NOMO-1 treated with DMSO at 0.1 percent for 48 hours (cell line): ENCODE results near the gene AK2.
"Not testable (repeated sequence)": the region's sequence is repeated elsewhere in the genome, so short reads cannot be mapped to it uniquely, and the experiment has no call there.

Experiments used
- DNase-seq: peaks from one replicate; lab custom pipeline; 2025; ENCODE audit not compliant: unreplicated experiment; lab: John Stamatoyannopoulos, UW

AK2 gene

DNA sequence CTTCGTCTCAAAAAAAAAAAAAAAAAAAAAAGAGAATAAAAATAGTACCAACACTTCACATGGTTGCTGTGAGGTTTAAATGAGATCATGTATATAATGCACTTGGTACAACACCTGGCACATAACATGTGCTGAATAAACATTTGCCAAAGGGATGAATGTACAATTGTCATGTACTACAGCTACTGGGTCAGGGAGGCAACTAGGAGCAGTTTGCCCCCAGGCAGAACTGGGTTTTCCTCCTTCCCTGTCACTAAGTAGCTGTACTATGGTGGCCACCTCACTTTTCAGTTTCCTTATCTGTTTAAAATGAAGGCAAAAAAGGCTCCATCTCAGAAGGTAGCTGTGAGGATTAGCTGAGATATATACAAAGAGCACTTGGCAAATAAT is 11.5 kb downstream of the AK2 start:
- DNase-seq = no peak

DNA sequence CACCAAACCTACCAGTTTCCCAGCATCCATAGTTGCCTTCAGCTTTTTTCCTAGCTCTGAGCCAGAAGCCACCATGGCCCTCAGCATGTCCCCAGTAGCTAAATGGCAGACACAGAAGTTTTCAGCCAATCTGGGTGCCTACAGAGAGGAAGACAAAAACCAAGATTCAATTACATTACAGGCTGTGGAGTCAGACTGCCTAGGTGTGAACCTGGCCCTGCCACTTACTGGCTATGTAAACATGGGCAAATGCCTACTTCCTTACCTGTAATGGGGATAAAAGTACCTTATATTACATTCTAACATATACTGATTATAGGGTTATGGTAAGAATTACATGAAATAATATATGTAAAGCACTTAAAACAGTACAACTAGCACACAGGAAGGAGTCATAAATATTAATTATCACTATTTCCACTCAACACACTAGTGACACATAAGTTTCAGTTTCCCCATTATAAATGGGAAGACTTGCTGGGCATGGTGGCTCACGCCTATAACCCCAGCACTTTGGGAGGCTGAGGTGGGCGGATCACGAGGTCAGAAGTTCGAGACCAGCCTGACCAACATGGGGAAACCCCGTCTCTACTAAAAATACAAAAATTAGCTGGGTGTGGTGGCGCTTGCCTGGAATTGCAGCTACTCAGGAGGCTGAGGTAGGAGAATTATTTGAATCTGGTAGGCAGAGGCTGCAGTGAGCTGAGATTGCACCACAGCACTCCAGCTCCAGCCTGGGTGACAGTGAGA is 12.1 kb downstream of the AK2 start:
- not testable (repeated sequence) for DNase-seq

DNA sequence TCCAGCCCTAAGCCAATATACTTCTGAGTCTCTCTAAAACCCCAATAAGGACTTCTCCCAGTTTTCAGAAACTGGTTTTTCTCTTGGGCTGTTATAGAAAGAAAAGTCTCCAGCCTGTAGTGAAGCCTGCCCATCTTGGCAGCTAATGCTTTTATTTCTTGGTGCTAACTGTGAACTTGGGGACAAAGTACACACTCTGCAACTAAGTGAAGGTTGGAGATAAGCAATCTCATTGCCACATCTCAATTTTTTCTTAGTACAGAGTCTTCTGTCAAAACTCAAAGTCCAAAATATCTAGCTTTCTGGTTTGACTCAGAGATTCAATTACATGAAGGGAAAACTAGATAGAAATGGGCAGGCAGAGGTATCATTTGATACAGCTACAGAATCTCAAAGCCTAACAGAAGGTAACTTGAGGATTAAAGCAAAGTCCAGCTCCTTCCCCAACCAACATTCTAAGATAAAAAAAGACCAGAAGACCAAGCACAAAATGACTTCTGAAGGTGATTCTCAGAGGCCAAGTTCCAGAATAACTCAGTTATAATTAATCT is 14.0 kb downstream of the AK2 start:
- no peak for DNase-seq

DNA sequence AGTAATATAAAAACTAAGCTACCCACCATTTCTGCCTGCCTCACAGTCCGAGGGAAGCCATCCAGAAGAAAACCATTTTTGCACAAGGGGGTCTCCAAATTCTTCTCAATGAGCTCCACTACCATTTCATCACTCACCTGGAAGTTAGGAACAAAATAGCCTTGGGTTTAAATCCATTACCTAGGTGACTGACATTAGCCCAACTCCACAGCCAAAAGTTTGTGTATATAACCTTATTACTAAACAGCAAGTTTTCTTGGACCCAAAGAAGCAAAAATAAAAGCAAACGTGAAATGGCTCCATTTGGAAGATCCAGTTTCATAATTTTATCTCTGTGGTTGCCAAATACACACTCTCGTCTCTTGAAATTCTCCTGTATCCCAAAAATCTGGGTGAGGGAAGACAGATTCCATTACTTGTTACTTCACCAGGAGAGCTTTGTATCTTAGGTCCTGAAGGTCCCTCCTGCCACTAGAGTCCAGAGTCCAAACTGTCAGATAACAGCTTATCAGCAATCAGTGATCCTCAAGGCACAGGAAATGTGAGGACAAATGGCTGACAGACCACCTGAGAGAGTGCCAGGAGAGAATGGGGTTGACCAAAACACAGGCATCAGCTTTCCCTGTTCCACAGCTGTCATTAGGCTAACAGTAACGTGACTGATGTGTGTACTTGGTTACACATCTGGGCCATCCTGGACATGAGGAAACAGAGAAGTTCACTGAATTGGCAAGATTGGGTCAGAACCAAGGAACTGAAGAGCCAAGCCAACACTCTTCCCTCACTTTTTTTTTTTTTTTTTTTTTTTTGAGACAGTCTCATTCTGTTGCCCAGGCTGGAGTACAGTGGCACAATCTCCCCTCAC is 14.9 kb downstream of the AK2 start:
- no peak for DNase-seq

DNA sequence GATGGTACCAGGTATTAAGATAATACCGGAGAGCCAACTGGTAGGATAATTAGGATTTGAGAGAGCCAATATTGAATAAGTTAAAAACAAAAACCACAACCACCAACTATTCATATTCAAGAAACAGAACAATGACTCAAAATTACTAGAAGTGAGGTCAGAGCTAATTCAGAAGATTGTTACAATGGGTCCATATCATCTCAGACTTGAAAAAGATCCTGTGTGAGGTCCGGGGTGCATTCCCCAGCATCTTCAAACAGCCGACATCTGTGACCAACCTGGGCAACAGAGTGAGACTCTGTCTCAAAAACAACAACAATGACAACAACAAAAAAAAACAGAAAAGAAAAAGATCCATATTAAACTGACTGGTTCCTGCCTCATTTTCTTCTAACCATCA is 18.6 kb downstream of the AK2 start:
- DNase-seq = no peak

DNA sequence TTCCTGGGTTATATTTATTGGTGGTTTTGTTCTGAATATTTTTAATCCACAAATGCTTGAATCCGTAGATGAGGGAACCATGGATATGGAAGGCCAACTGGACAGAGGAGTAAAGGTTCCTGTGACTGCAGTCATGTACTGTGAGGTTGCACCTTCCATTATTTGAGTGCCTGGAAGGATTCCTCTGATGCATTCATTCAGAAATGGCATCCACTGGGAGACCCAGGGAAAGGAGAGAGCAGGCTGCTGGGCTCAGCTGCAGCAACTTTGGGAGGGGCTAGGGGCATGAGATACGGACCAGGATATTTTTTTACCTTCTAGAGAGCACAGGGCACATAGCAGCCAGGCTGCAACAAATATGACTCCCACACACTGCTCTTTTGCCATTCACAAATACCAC is 19.5 kb downstream of the AK2 start:
- DNase-seq = no peak

DNA sequence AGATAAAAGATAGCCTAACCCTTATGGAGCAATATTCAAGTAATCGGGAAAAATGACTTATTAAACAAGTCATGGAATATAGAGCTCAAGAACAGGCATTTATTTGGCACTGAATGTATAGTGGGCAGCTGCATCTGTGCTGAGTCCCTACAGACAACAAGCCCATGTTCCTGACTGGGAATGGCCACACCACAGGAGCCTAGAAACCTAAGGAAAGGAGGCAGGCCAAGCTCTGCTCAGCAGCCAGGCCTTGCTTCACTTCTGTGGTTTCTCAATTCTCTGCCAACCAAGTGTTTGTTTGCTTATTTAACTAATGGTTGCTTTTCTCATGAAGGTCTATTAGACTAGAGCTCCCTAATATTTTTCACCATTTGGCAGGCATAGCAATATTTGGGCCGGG is 21.5 kb downstream of the AK2 start:
- DNase-seq = no peak

DNA sequence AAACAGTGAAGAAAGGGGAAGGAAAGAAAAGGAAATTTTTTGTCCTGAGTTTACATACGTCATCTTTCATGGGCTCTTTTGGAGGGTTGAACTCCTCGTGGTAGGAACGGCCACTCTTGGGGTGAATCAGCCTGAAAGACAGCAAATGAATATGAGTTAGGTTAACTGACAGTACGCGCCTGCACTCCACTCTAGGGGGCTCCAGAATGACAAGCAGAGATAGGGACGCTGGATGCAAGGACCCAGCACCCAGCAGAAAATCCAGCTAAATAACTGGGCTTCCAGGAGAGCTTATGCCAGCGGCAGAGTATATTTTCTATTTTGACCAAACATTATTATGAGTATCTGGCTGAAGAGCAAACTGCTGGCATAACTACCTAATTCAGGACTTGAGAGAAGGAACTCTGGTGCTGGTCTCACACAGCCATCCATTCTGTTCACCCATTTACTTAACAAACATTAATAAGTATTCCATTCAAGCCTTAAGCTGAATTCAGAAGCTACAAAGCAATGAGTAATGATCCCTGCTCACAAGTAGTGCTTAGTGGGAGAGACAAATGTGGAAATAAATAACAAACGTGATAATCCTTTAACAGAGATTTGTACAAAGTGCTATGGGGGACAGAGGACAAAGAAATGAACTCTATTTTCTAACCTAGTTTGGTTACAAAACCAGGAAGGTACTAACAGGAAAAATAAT is 22.1 kb downstream of the AK2 start:
- no peak for DNase-seq

DNA sequence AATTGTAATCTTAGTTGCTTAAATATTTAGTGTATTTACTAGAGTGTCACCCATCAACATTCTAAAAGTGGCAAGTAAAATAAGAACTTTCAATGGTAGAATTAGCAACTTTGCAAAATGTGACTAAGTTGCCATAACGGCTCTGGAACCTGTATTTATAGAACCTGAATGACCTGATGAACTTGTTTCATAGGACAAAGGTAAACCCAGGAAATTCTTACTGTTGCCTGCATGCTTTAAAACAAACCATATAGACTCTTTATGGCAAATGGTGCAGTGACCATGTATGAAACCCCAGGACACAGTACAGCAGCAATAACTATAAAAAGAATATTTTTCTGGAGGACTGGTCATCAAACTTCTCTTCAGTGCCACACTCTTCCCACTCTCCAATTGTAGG is 22.9 kb downstream of the AK2 start:
- DNase-seq = no peak

DNA sequence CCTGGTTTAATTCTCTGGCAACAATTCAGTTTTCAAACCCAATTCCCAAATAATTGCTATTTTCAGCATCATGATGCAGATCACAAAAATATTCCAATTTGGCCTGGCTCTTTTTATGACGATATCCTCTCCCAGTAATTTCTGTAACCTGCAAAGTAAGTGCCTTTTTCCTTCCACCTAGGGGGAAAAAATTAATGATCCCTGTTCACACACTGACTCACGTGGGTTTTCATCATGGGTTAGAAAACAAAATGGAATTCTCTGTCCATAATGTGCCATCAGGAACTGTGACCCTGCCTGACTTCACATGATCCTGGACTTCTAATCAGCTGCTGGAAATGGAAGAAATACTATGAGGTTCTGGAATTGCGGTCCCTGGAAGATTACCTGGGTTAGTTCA is 24.5 kb downstream of the AK2 start:
- no peak for DNase-seq

DNA sequence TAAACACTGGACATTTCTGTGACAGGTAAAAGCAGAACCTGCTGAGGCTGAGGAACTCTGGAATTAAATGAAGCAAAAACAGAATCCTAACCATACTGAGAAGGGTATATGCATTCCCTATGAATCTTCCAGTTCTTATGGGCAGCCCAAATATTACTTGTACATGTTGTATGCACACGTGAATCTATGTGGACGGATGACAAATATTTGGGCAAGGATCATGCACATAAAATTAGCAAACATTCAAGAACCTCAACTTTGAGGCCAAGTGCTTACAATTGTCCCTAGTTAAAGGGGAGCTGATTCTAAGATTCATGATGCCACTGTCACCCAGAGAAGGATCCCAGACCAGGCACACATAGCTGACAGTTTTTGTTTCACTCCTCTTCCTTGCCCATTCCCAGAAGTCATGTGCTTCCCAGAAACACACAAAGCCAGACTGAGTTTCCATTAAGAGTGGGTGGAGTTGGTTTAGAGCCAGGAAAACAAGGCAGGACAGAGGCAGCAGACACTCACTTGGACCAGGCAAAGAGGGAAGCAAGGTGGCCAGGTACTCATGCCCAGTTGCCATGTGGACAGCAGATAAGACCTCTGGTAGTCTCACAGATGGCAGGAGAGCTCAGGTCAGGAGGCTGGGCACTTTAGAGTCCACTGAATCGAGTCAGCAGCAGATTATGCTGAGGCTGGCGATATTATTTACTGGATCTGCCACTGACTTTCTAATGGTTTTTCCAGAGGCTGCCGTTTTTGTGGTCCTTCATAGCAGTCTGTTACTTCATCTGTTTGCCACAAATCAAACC is 25.6 kb downstream of the AK2 start:
- no peak for DNase-seq

DNA sequence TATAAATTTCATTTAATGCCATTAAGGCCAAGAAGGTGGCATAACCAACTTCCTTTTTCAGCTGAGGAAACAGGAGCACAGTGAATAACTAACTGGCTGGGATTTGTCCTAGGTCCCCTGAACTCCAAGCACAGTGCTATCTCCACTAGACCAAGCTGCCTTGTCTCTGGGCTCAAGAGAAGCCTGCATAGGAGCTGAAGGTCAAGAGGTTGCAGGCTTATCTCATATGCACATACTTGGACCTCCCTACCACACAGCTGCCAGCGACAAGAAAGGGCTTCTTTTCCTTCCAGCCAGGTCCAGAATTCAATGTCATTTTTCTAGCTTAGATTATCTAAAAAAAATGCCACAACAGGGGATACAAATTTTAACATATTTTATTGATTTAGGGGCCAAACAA is 27.1 kb downstream of the AK2 start:
- no peak for DNase-seq

DNA sequence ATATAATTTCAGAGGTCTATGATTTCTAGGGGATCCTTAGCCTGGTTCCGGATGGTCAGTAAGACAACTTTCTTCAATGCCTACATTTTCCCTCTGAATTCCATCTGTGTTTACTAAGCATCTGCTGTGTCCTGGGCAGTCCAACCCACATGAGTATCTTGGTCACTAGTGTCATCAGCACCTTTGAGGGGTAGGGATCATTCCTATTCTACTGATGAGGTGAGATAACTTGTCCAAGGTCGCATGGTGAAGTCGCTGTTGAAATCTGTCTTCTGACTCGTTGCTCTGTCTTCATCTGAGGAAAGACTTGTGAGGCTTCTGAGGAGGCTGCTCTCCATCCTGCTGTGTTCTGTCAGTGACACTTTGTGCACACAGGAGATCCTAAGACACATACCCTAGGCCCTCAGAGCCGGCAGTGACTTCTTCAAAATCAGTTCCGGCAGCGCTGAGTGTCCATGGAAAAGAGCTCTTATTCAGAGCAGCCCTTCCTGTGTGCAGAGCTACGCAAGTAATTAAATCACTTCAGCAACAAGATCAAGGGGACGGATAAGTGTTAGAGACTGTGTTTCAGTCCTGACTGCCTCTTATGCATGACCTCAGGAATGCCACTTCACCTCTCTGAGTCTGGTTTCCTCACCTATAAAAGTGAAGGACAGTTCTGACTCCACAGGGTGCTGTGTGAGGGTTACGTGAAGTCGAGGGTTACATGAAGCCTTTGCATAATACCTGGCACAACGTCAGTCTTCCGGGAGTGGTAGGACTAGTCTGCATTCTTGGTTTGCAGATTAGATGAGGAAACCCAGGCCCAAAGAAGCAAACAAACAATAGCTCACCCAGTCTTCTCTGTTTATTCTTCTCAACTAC is 28.4 kb downstream of the AK2 start:
- no peak for DNase-seq

DNA sequence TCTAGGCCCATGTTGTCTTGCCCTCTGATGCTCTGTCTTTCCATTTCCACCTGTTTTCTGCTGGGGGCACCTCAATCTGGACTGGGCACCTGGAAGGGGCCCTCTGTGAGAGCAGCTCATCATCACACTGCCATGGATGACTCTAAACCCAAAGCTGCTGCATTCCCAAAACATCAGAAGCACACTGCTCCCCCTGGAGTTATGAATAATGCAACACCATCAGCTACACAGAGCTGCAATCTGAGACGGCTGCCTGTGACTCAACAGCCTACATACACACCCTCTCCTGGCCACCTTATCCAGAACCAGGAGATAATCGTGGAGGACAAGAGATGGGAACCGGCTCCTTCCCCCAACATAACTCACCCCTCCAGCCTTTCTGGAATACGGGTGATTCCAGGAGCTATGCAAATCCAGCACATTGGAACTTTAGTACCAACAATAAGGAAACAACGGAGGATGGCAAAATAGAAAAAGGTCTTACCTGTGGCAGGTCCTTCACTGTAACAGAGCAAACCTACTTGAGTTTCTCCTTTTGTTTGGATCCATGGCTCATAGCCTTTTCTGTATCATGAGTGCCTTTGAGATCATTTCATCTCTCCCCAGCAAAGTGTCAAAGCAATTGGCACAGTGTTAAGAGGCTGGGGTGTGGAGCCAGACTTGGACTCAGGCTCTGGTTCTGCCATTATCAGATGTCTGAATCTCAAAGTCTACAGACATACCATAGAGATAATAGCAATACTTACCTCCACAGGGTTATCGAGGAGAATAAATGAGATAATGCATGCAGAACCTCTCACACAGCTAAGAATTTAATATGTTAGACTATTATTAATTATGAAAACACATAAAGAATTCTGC is 29.3 kb downstream of the AK2 start:
- no peak for DNase-seq

DNA sequence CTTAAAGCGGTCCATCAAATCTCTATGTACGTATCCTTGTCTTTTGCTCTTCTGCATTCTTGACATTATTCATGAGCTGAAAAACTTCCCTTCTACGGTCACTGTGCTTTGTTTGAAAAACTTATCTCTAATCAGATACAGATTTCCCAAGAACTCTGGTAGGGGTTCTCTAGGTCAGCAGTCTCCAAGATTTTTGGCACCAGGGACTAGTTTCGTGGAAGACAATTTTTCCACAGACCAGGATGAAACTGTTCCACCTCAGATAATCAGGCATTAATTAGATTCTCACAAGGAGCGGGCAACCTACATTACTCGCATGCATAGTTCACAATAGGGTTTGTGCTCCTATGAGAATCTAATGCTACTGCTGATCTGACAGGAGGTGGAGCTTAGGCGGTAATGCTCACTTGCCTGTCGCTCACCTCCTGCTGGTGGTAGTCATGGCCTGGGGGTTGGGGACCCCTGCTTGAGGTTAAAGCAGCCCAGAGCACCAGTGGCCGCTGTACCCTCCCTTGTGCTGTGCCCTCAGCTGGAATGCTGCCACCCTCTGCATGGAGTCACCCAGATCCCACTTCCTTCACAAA is 30.8 kb downstream of the AK2 start:
- DNase-seq = no peak

DNA sequence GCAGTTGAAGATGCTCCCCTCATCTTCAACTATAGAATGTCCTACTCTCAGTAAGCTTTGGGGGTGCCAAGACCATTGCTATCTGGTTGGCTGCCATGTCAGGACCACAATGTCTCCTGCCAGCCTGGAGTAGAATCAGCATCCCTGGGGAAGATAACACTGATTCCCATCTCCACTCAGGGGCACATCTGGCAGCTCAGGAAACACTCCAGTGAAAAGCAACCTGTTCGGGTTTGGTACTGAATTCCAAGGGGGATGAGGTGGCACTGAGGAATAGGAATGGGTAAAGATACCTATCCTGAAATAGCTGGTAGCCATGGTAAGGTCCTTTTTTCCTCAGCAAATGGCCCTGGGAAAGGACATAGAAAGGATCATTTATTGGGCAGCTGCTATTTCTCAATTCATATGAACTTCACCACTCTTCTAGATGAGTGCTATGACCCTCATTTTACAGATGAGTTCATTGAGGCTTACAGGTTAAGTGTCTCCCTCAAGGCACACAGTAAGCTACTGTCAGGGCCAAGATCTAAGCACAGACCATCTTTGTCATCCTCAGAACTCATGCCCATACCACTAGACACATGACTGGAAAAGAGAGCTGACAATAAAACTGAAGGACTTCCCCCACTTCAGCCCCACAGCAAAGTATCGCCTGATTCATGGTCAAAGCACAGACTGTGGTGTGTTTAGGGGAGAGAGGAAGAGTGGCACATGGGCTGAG is 31.4 kb downstream of the AK2 start:
- no peak for DNase-seq

DNA sequence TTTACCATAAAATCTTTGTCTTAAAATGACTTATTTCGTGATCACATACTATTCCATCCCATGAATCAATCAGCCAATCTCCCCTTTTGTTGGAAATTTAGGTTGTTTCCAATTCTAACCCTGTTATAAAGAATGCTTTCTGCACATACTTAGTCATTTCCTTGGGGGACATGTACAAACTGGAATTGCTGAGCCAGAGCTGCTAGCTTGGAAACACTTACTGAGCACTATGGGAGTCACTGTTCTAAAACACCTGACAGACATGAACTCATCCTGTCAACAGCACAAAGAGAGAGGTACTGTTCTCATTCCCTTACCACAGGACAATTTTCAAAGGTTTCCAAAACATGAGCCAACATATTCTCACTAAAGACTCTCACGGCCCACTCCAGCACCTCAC is 32.1 kb downstream of the AK2 start:
- no peak for DNase-seq

DNA sequence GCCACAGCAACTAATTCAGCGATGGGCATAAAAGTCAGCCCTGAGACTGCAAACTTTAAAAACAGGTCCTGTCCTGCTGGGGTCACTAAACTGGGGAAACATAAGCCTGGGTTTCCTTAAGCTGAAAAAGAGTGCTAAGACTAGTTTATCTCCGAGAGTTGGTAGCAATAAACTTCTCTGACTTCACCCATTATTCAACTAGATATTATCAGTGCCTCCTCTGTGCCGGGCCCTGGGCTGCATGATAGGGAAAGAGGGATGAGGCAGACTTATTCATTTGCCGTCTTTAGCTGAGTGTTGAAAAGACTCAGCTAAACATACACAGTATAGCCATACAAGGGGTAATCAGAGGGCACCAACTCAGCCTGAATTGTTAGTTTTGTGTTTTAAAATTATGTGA is 33.0 kb downstream of the AK2 start:
- DNase-seq = no peak
